HG03045 (cell line): ENCODE measurements around the gene NTMT2.

Source experiments
- ATAC-seq: cut with Tn5 transposase; IDR thresholded peaks from one replicate; pipeline ENCODE4 v1.9.1; 2021; ENCODE audit warnings: mild to moderate bottlenecking, moderate library complexity; ENCODE audit not compliant: unreplicated experiment

NTMT2 gene

GRCh38 chr1:170204121-170204520 is 58.4 kb downstream of the NTMT2 start:
- no peak for ATAC-seq

GRCh38 chr1:170205301-170205700 is 59.5 kb downstream of the NTMT2 start:
- ATAC-seq = no peak

- ATAC-seq = no peak
Measured at GRCh38 chr1:170209125-170209524, 63.4 kb downstream of the NTMT2 start.

- no peak for ATAC-seq
Measured at GRCh38 chr1:170210142-170210541, 64.4 kb downstream of the NTMT2 start.

- ATAC-seq = no peak
Measured at GRCh38 chr1:170213596-170213995, 67.8 kb downstream of the NTMT2 start.

- ATAC-seq = no peak
Measured at GRCh38 chr1:170214117-170215032, 68.6 kb downstream of the NTMT2 start.

- no peak for ATAC-seq
Measured at GRCh38 chr1:170215072-170215885, 69.5 kb downstream of the NTMT2 start.

- no peak for ATAC-seq
Measured at GRCh38 chr1:170217517-170218256, 71.9 kb downstream of the NTMT2 start.

- ATAC-seq = no peak
Measured at GRCh38 chr1:170218257-170218650, 72.5 kb downstream of the NTMT2 start.
